ENCODE results near the gene NMRK2. TPM values are rescaled to one million over a fixed set of nuclear protein-coding genes. Genes with fewer than 3 reads are reported as not detected.

Gene NMRK2
- total RNA-seq, 4 donors from 2014 or later = 0.69 to 8.6 (median 7.3) TPM; not detected in 1

GRCh38 chr19:3968556-3969434, 35.9 kb downstream of the NMRK2 start:
- H3K4me3 ChIP-seq = peak overlapping the region; percentile 80 to 100
- TF ChIP-seq EP300 (IDR thresholded peaks at IDR 0.05) (no peak), CTCF (IDR thresholded peaks at IDR 0.05) (no peak), POLR2AphosphoS5 (IDR thresholded peaks at IDR 0.05) (peak; percentile 94), POLR2A (IDR thresholded peaks at IDR 0.05) (peak; percentile 8 to 19)
- peak; percentile 87 for ATAC-seq
- H3K36me3 ChIP-seq = peaks cover 0 to 51% of the 10 kb centered on the region in 2 donors
- H3K9me3 ChIP-seq = no peaks in the 10 kb centered on the region
- peaks cover 0 to 74% (median 33%) of the 10 kb centered on the region in 3 donors for H3K4me1 ChIP-seq
- peak overlapping the region; percentile 98 to 100 (median 98) for H3K27ac ChIP-seq
- WGBS, 2 donors (ENCODE audit: low coverage in 1 of 2) = 5 to 7% methylated on average over 7 of the region's 9 CpGs
- H3K27me3 ChIP-seq = no peaks in the 10 kb centered on the region

GRCh38 chr19:3969435-3970312, 36.8 kb downstream of the NMRK2 start:
- TF ChIP-seq CTCF (IDR thresholded peaks at IDR 0.05) (peak in 2 of 4 experiments; percentile 12 to 28), POLR2AphosphoS5 (IDR thresholded peaks at IDR 0.05) (peak; percentile 86), POLR2A (IDR thresholded peaks at IDR 0.05) (peak in 1 of 2 donors; percentile 24), EP300 (IDR thresholded peaks at IDR 0.05) (no peak)
- no peak for ATAC-seq
- no peaks in the 10 kb centered on the region for H3K27me3 ChIP-seq
- H3K4me3 ChIP-seq = peak overlapping the region; percentile 80 to 100
- whole genome bisulfite sequencing, 2 donors (ENCODE audit: low coverage in 1 of 2) = 4 to 7% methylated on average over 9 to 11 of the region's 23 CpGs
- peaks cover 0 to 66% (median 33%) of the 10 kb centered on the region in 3 donors for H3K4me1 ChIP-seq
- peaks cover 0 to 42% of the 10 kb centered on the region in 2 donors for H3K36me3 ChIP-seq
- peak overlapping the region; percentile 98 to 100 (median 98) for H3K27ac ChIP-seq
- H3K9me3 ChIP-seq = no peaks in the 10 kb centered on the region

GRCh38 chr19:3970313-3970807, 37.5 kb downstream of the NMRK2 start:
- no peak for TF ChIP-seq POLR2A (IDR thresholded peaks at IDR 0.05)
- no peak for TF ChIP-seq EP300 (IDR thresholded peaks at IDR 0.05)
- no peak for TF ChIP-seq CTCF (IDR thresholded peaks at IDR 0.05)
- TF ChIP-seq POLR2AphosphoS5 (IDR thresholded peaks at IDR 0.05) = no peak
- no peak for ATAC-seq
- H3K4me1 ChIP-seq = peaks cover 0 to 59% (median 33%) of the 10 kb centered on the region in 3 donors

GRCh38 chr19:3970808-3971598, 38.1 kb downstream of the NMRK2 start, which contains the start of gene DAPK3:
DAPK3 (minus strand) TSS chr19:3971099; CDS start chr19:3969735, 1,364 bp downstream.
- Histone ChIP-seq H3K27me3 (no peaks in the 10 kb centered on the region), H3K4me3 (peak within 1 kb of the TSS; percentile 80 to 100), H3K36me3 (peaks cover 0 to 41% of the 10 kb centered on the region in 2 donors), H3K4me1 (peaks cover 0 to 52% (median 31%) of the 10 kb centered on the region in 3 donors), H3K27ac (peak within 1 kb of the TSS; percentile 98 to 100 (median 98)), H3K9me3 (no peaks in the 10 kb centered on the region)
- TF ChIP-seq CTCF (IDR thresholded peaks at IDR 0.05) (peak in 2 of 4 experiments; percentile 44 to 46), EP300 (IDR thresholded peaks at IDR 0.05) (no peak), POLR2A (IDR thresholded peaks at IDR 0.05) (peak; percentile 98), POLR2AphosphoS5 (IDR thresholded peaks at IDR 0.05) (peak; percentile 84)
- 0 to 1% methylated on average over 7 to 15 of the region's 73 CpGs for WGBS, 2 donors (ENCODE audit: low coverage in 1 of 2)
- peak; percentile 90 for ATAC-seq

More at GRCh38 chr19:3970313-3970807, 37.5 kb downstream of the NMRK2 start:
- Histone ChIP-seq H3K27me3 (no peaks in the 10 kb centered on the region), H3K4me3 (peak overlapping the region; percentile 80 to 100), H3K27ac (peak overlapping the region; percentile 98 to 100 (median 98)), H3K9me3 (no peaks in the 10 kb centered on the region), H3K36me3 (peaks cover 0 to 41% of the 10 kb centered on the region in 2 donors)
- 0% methylated on average over 3 to 18 of the region's 22 CpGs for WGBS, 2 donors (ENCODE audit: low coverage in 1 of 2)

Measured in gastroesophageal sphincter (tissue), 4 donors.